GM12875 (cell line): Measurements from ENCODE around the gene CAPN3.

Source experiments
- H3K4me3 ChIP-seq: one replicate; pipeline ENCODE4 v1.5.1; 2011; ENCODE audit warnings: low read depth, low read length, control low read depth
- CTCF ChIP-seq: IDR thresholded peaks from 2 replicates; pipeline ENCODE4 v1.5.1; 2011; ENCODE audit warnings: low read depth, mild to moderate bottlenecking, control low read depth, inconsistent platforms, low read length, moderate library complexity, borderline replicate concordance; ENCODE audit not compliant: insufficient read depth

CAPN3 gene

DNA sequence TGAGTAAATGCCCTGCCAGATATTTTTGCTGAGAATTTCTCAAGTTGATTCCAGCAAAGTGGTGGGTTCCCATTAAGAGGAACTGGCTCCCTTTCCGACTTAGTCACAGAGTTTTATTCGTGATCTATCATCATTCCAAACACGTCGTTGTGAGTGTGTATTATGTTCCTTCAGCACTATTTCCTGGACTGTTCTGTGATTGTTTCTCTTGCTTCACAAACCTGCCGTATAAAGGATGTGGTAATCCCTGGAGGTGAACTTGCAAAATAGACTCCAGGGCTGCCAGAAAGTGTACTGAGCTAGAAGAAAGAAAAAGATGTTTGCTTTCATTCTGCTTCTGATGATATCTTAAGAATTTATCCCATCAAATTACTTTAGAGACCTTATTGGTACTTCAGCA is 14.5 kb upstream of the CAPN3 start:
- TF ChIP-seq CTCF = no peak
- H3K4me3 ChIP-seq = no peak overlapping the region

GRCh38 chr15:42345504-42345903 is 13.8 kb upstream of the CAPN3 start:
- TF ChIP-seq CTCF = no peak
- no peak overlapping the region for H3K4me3 ChIP-seq

- no peak for TF ChIP-seq CTCF
- no peak overlapping the region for H3K4me3 ChIP-seq
These were observed 11.2 kb upstream of the CAPN3 start for GRCh38 chr15:42348083-42348482.

DNA sequence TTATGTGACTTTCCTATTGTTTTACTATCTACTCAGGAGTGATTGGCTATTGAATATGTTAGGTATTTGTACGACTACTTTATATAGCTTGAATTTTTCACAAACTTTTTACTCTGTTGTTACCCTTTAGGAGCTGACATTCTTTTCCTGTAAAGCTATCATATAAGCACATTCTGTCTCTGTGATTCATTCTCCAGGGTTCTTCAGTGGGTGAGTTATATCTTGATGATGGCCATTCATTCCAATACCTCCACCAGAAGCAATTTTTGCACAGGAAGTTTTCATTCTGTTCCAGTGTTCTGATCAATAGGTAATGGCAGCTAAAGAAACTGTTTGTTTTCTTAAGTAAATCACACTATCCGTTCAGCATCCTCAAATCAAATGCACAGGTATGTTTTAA is 10.1 kb upstream of the CAPN3 start:
- H3K4me3 ChIP-seq = no peak overlapping the region
- no peak for TF ChIP-seq CTCF

DNA sequence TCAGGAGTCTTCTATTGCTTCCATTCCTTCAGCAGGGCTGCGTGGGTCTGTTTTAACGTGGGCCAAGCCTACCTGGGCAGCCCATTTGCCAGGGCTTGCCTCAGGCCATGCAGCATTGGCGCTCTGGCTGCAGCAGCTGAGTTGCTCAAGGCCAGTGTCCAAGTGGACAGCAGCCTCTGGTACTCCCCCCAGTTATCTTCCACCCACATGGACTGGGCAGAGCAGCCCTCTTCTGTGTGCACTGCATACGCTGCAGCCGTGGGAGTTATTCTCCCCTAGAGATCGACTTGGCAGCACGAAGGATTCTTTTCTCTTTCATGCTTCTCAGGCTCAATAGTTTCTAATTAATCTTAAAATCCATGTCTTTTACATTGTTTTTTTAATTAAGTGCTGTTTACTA is 6.9 kb upstream of the CAPN3 start:
- H3K4me3 ChIP-seq = no peak overlapping the region
- TF ChIP-seq CTCF = no peak

GRCh38 chr15:42353061-42353460 is 6.2 kb upstream of the CAPN3 start:
- H3K4me3 ChIP-seq = no peak overlapping the region
- no peak for TF ChIP-seq CTCF

DNA sequence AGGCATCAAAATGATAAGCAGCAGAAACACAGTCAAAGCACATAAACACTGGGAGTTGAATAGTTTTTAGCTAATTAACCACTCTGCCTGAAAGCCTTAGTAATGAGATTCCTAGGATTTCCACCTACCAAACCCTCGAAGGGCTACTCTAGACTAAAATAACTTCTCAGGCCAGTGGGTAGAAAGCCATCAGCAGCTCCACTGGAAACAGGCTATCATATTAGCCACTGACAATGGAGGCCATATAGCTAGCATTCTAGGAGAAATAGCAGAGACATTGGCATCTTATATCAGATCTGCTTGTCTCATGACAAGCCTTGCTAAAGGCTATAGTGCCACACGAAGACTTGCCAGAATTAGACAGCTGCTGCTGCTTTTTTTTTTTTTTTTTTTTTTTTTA is 4.5 kb upstream of the CAPN3 start:
- TF ChIP-seq CTCF = no peak
- H3K4me3 ChIP-seq = no peak overlapping the region

- no peak overlapping the region for H3K4me3 ChIP-seq
- TF ChIP-seq CTCF = no peak
These were observed 4.0 kb upstream of the CAPN3 start for GRCh38 chr15:42355291-42355690.
